ENCODE data around the gene ZFTA.

DNA sequence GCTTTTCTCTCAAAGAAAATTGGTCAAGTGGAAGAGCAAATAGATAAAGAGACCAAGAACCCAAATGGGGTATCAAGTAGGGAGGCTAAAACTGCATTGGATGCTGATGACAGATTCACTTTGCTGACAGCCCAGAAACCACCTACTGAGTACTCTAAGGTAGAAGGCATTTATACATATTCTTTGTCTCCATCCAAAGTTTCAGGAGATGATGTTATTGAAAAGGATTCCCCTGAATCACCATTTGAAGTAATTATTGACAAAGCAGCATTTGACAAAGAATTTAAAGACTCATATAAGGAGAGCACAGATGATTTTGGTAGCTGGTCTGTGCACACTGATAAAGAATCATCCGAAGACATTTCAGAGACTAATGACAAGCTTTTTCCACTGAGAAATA, 49.6 kb downstream of the ZFTA start:
- TF ChIP-seq, protein P1, sequence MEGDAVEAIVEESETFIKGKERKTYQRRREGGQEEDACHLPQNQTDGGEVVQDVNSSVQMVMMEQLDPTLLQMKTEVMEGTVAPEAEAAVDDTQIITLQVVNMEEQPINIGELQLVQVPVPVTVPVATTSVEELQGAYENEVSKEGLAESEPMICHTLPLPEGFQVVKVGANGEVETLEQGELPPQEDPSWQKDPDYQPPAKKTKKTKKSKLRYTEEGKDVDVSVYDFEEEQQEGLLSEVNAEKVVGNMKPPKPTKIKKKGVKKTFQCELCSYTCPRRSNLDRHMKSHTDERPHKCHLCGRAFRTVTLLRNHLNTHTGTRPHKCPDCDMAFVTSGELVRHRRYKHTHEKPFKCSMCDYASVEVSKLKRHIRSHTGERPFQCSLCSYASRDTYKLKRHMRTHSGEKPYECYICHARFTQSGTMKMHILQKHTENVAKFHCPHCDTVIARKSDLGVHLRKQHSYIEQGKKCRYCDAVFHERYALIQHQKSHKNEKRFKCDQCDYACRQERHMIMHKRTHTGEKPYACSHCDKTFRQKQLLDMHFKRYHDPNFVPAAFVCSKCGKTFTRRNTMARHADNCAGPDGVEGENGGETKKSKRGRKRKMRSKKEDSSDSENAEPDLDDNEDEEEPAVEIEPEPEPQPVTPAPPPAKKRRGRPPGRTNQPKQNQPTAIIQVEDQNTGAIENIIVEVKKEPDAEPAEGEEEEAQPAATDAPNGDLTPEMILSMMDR (IDR thresholded peaks at IDR 0.05; ENCODE audit: low read depth, low read length, missing input control), result no peak
- TF ChIP-seq RAD21 (IDR thresholded peaks at IDR 0.05) (no peak), FOXA1 (IDR thresholded peaks at IDR 0.05) (no peak), YY1 (IDR thresholded peaks at IDR 0.05) (no peak), RXRA (IDR thresholded peaks at IDR 0.05) (no peak)
